ENCODE data around the gene SPTA1. TPM values are rescaled to one million over a fixed set of nuclear protein-coding genes. Genes with fewer than 3 reads are reported as not detected.

SPTA1 gene
- total RNA-seq, 2 experiments from 2014 or later, result 0.44 TPM; not detected in 1

DNA sequence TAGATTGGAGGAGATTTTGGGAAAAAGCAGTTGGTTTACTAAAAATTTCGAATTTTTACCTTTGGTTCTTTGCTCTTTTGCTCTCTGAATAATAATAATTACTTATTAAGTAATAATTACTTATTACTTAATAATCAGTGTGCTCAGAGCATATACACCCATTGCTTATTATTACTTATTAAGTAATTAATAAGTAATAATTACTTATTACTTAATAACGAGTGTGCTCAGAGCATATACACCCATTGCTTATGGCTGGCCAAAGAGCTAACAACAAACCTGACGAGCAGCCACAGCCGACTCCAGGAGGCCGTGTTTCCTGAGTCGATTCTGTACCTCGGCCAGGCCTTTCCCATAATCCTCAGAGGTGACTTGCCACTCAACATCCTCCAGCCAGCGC lies 20.5 kb downstream of the SPTA1 start:
- Histone ChIP-seq H3K27ac (ENCODE audit: low read depth, low read length, poor library complexity, severe bottlenecking) (no peak overlapping the region), H4K20me1 (ENCODE audit: insufficient read depth, low read length) (no peaks in the 10 kb centered on the region), H3K4me2 (ENCODE audit: low read length) (no peak overlapping the region), H3K36me3 (ENCODE audit: insufficient read depth, low read length) (no peaks in the 10 kb centered on the region), H2AFZ (ENCODE audit: low read length) (no peak overlapping the region), H3K4me3 (ENCODE audit: low read depth, low read length, poor library complexity, severe bottlenecking) (no peak overlapping the region), H3K9me2 (ENCODE audit: insufficient read depth, low read length) (no peaks in the 10 kb centered on the region; the same call in 1 of the 2 replicates), H3K79me2 (ENCODE audit: insufficient read depth, low read depth, low read length) (no peaks in the 10 kb centered on the region), H3K4me1 (ENCODE audit: insufficient read depth, low read length, poor library complexity, severe bottlenecking) (no peaks in the 10 kb centered on the region), H3K9me3 (ENCODE audit: low read length) (no peaks in the 10 kb centered on the region)
- BruUV-seq (replicated peaks), result no TSS peak
- DNase-seq (ENCODE audit: low spot score), result no peak
- POLR2A ChIA-PET, result no interaction called here
- CTCF ChIA-PET (ENCODE audit: unreplicated experiment), result no interaction called here
- TF ChIP-seq, protein P1, sequence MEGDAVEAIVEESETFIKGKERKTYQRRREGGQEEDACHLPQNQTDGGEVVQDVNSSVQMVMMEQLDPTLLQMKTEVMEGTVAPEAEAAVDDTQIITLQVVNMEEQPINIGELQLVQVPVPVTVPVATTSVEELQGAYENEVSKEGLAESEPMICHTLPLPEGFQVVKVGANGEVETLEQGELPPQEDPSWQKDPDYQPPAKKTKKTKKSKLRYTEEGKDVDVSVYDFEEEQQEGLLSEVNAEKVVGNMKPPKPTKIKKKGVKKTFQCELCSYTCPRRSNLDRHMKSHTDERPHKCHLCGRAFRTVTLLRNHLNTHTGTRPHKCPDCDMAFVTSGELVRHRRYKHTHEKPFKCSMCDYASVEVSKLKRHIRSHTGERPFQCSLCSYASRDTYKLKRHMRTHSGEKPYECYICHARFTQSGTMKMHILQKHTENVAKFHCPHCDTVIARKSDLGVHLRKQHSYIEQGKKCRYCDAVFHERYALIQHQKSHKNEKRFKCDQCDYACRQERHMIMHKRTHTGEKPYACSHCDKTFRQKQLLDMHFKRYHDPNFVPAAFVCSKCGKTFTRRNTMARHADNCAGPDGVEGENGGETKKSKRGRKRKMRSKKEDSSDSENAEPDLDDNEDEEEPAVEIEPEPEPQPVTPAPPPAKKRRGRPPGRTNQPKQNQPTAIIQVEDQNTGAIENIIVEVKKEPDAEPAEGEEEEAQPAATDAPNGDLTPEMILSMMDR (conservative IDR thresholded peaks at IDR 0.05; ENCODE audit: low read length), result no peak
- TF ChIP-seq EZH2phosphoT487 (IDR thresholded peaks at IDR 0.05; ENCODE audit: borderline replicate concordance, low read depth, low read length), result no peak
- intact Hi-C loops (cut with micrococcal nuclease; ENCODE audit: unreplicated experiment), result no loop called here

DNA sequence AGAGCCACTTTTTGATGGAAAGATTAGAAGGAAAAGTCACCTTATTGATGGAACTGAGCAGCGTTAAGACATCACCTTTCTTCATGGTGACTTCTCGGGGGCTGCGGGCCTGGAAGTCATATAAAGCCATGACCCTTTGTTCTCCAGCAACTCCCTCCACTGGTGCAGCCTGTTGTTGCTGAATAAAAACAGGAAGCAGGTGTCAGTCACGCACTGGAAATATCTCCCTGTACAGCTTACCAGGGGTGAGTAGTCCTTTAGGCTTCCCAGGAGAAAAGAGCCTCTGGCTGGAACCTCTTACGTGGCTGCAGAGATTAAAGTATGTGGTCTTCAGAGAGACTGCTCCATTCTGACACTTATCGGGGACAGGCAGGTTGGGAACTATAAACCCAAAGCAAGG lies 31.9 kb downstream of the SPTA1 start:
- peak overlapping the region; percentile 25 for H3K4me3 ChIP-seq (ENCODE audit: low read depth, low read length, poor library complexity, severe bottlenecking)
- peak; percentile 76 for DNase-seq (ENCODE audit: low spot score)
- H3K9me2 ChIP-seq (ENCODE audit: insufficient read depth, low read length), result no peaks in the 10 kb centered on the region
- ChIA-PET POLR2A (no interaction called here), CTCF (ENCODE audit: unreplicated experiment) (no interaction called here)
- peak overlapping the region; percentile 45 for H3K4me2 ChIP-seq (ENCODE audit: low read length)
- peak overlapping the region; percentile 96 for H2AFZ ChIP-seq (ENCODE audit: low read length)
- no peak overlapping the region for H3K27ac ChIP-seq (ENCODE audit: low read depth, low read length, poor library complexity, severe bottlenecking)
- no peaks in the 10 kb centered on the region for H3K36me3 ChIP-seq (ENCODE audit: insufficient read depth, low read length)
- no TSS peak for BruUV-seq (replicated peaks)
- TF ChIP-seq, protein P1 (conservative IDR thresholded peaks at IDR 0.05; ENCODE audit: low read length), result 0 out of 2 replicates have a peak, but pooled peaks have one; percentile 39
- TF ChIP-seq EZH2phosphoT487 (IDR thresholded peaks at IDR 0.05; ENCODE audit: borderline replicate concordance, low read depth, low read length), result no peak
- H4K20me1 ChIP-seq (ENCODE audit: insufficient read depth, low read length), result no peaks in the 10 kb centered on the region
- peaks cover 28% of the 10 kb centered on the region for H3K4me1 ChIP-seq (ENCODE audit: insufficient read depth, low read length, poor library complexity, severe bottlenecking)
- H3K79me2 ChIP-seq (ENCODE audit: insufficient read depth, low read depth, low read length), result no peaks in the 10 kb centered on the region
- no peaks in the 10 kb centered on the region for H3K9me3 ChIP-seq (ENCODE audit: low read length)
- intact Hi-C loops (cut with micrococcal nuclease; ENCODE audit: unreplicated experiment), result loop anchor here (5.0 kb wide), 2 partner anchors 147 to 418 kb away; no protein-coding TSS in a partner anchor

DNA sequence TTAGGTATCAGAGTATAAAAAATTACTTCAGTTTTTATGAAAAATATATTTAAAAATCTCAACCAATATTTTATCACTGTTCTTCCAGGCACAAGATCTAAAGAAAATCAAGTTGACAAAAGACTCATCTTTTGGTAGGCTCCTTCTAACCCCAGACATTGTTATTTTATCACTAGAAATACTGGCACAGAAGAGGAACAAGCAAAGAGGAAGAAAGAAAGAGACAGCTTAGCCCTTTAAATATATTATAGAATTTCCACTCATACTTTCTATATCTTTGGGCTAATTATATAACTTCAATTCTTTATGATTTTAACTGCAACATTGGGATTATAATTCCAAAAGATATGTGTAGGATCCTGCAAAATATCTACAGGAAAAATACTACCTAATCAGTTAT lies 32.4 kb downstream of the SPTA1 start:
- intact Hi-C loops (cut with micrococcal nuclease; ENCODE audit: unreplicated experiment), result loop anchor here (5.0 kb wide), 2 partner anchors 147 to 418 kb away; no protein-coding TSS in a partner anchor
- TF ChIP-seq EZH2phosphoT487 (IDR thresholded peaks at IDR 0.05; ENCODE audit: borderline replicate concordance, low read depth, low read length), result no peak
- TF ChIP-seq, protein P1 (conservative IDR thresholded peaks at IDR 0.05; ENCODE audit: low read length), result no peak
- Histone ChIP-seq H2AFZ (ENCODE audit: low read length) (peak overlapping the region; percentile 96), H3K4me3 (ENCODE audit: low read depth, low read length, poor library complexity, severe bottlenecking) (peak overlapping the region; percentile 25), H3K4me1 (ENCODE audit: insufficient read depth, low read length, poor library complexity, severe bottlenecking) (peaks cover 28% of the 10 kb centered on the region), H3K9me2 (ENCODE audit: insufficient read depth, low read length) (no peaks in the 10 kb centered on the region), H3K36me3 (ENCODE audit: insufficient read depth, low read length) (no peaks in the 10 kb centered on the region), H3K9me3 (ENCODE audit: low read length) (no peaks in the 10 kb centered on the region), H4K20me1 (ENCODE audit: insufficient read depth, low read length) (no peaks in the 10 kb centered on the region), H3K4me2 (ENCODE audit: low read length) (peak overlapping the region; percentile 45), H3K79me2 (ENCODE audit: insufficient read depth, low read depth, low read length) (no peaks in the 10 kb centered on the region), H3K27ac (ENCODE audit: low read depth, low read length, poor library complexity, severe bottlenecking) (no peak overlapping the region)
- CTCF ChIA-PET (ENCODE audit: unreplicated experiment), result no interaction called here
- BruUV-seq (replicated peaks), result no TSS peak
- POLR2A ChIA-PET, result no interaction called here
- peak; percentile 12 for DNase-seq (ENCODE audit: low spot score)

All from OCI-LY7 (cell line).